Liver (tissue), 9 donors: Measurements from ENCODE around the gene ADCYAP1R1. TPM values are rescaled to one million over a fixed set of nuclear protein-coding genes. Genes with fewer than 3 reads are reported as not detected.

ENCODE experiments used
- DNase-seq: peaks from one replicate; pipeline ENCODE4 v3.0.0-alpha.2; 2017; ENCODE audit warnings: low spot score
- H3K27ac ChIP-seq, 2 donors: one replicate each; pipeline ENCODE4 v1.7.0; 2013; ENCODE audit warnings: inconsistent platforms in 2 of 2, low read length in 2 of 2, control low read depth in 1 of 2, low read depth in 1 of 2, mild to moderate bottlenecking in 1 of 2
- H3K27me3 ChIP-seq, 4 donors: one replicate each; pipeline versions ENCODE4 v1.6.1 to v1.7.0; 2013; ENCODE audit warnings: low read length in 3 of 4, inconsistent platforms in 1 of 4, mild to moderate bottlenecking in 1 of 4, moderate library complexity in 1 of 4; ENCODE audit not compliant: control insufficient read depth in 4 of 4, insufficient read depth in 4 of 4
- H3K36me3 ChIP-seq, 4 donors: one replicate each; pipeline versions ENCODE4 v1.6.1 to v1.7.0; 2013; ENCODE audit warnings: low read length in 3 of 4, mild to moderate bottlenecking in 3 of 4, low read depth in 1 of 4, moderate library complexity in 1 of 4; ENCODE audit not compliant: control insufficient read depth in 4 of 4, insufficient read depth in 3 of 4
- H3K4me1 ChIP-seq, 4 donors: one replicate each; pipeline versions ENCODE4 v1.6.1 to v1.7.0; 2013; ENCODE audit warnings: low read length in 3 of 4, mild to moderate bottlenecking in 3 of 4, moderate library complexity in 1 of 4; ENCODE audit not compliant: control insufficient read depth in 4 of 4, insufficient read depth in 4 of 4
- H3K4me3 ChIP-seq, 3 donors: one replicate each; pipeline versions ENCODE4 v1.6.1 to v1.7.0; 2013; ENCODE audit warnings: low read length in 3 of 3, control low read depth in 1 of 3, low read depth in 1 of 3, mild to moderate bottlenecking in 1 of 3
- H3K9ac ChIP-seq, 2 donors: one replicate each; pipeline ENCODE4 v1.7.0; 2013; ENCODE audit warnings: low read length in 2 of 2, mild to moderate bottlenecking in 2 of 2, moderate library complexity in 2 of 2, control low read depth in 1 of 2, low read depth in 1 of 2
- H3K9me3 ChIP-seq, 4 donors: one replicate each; pipeline versions ENCODE4 v1.6.1 to v1.7.0; 2013; ENCODE audit warnings: low read length in 3 of 4; ENCODE audit not compliant: control insufficient read depth in 4 of 4
- CTCF ChIP-seq: fragments of 150-350 bp; IDR thresholded peaks from 2 replicates; pipeline ENCODE4 v1.5.1; 2017; ENCODE audit warnings: improper control_type of control experiment, low read depth, low read length; ENCODE audit not compliant: missing input control
- EGR1 ChIP-seq, 2 donors: IDR thresholded peaks; 2 replicates each; pipeline ENCODE4 v1.6.1; 2016 to 2018; ENCODE audit warnings: antibody characterized with exemption in 2 of 2, low read depth in 2 of 2
- FOXA1 ChIP-seq: IDR thresholded peaks from 2 replicates; pipeline ENCODE4 v1.6.1; 2016; ENCODE audit warnings: antibody characterized with exemption
- FOXA2 ChIP-seq: IDR thresholded peaks from 2 replicates; pipeline ENCODE4 v1.6.1; 2016; ENCODE audit warnings: antibody characterized with exemption
- GABPA ChIP-seq, 2 donors: IDR thresholded peaks in 1 of 2; conservative IDR thresholded peaks in 1 of 2; 2 replicates each; pipeline ENCODE4 v1.6.1; 2016; ENCODE audit warnings: antibody characterized with exemption in 2 of 2, mild to moderate bottlenecking in 1 of 2, moderate library complexity in 1 of 2
- HNF4G ChIP-seq: IDR thresholded peaks from 2 replicates; pipeline ENCODE4 v1.6.1; 2016; ENCODE audit warnings: antibody characterized with exemption
- JUND ChIP-seq, 2 donors: IDR thresholded peaks; 2 replicates each; pipeline ENCODE4 v1.6.1; 2016; ENCODE audit warnings: antibody characterized with exemption in 2 of 2
- NR2F2 ChIP-seq: IDR thresholded peaks from 2 replicates; pipeline ENCODE4 v1.6.1; 2016; ENCODE audit warnings: antibody characterized with exemption
- RXRA ChIP-seq, 2 donors: IDR thresholded peaks; 2 replicates each; pipeline ENCODE4 v1.6.1; 2017 to 2018; ENCODE audit warnings: antibody characterized with exemption in 2 of 2, mild to moderate bottlenecking in 1 of 2
- YY1 ChIP-seq: IDR thresholded peaks from 2 replicates; pipeline ENCODE4 v1.6.1; 2016; ENCODE audit warnings: antibody characterized with exemption, mild to moderate bottlenecking
- ZBTB33 ChIP-seq: IDR thresholded peaks from 2 replicates; pipeline ENCODE4 v1.6.1; 2016; ENCODE audit warnings: antibody characterized with exemption
- WGBS: extraction: QIAGEN DNeasy Blood & Tissue Kit; methylation state at CpG from one replicate; pipeline ENCODE4 v1.1.7; 2013; 5-methylcytosine and 5-hydroxymethylcytosine counted together
- polyA plus RNA-seq, 2 donors: library from polyadenylated mRNA; stranded (reverse) in 1 of 2; unstranded in 1 of 2; fragments of 200-250 nt in 1 of 2; fragments of >200 nt in 1 of 2; fragmentation: Nextera tagmentation in 1 of 2; extraction: Ambion mirVana in 1 of 2; gene quantifications; one replicate each; pipeline versions ENCODE4 v1.2.1 to v1.2.3, GENCODE V29; 2013 to 2015
- total RNA-seq, 2 donors: library from RNA; depleted of rRNA; stranded (reverse); fragments of >200 nt; gene quantifications; one replicate each; pipeline ENCODE4 v1.2.3, GENCODE V29; 2014
- TF ChIP-seq, protein P1 (sequence below): IDR thresholded peaks from 2 replicates; pipeline ENCODE4 v1.6.1; 2016; ENCODE audit warnings: antibody characterized with exemption, mild to moderate bottlenecking
- TF ChIP-seq, protein P2 (sequence below): IDR thresholded peaks from 2 replicates; pipeline ENCODE4 v1.6.1; 2016; ENCODE audit warnings: antibody characterized with exemption
- TF ChIP-seq, protein P3 (sequence below): IDR thresholded peaks from 2 replicates; pipeline ENCODE4 v1.6.1; 2016; ENCODE audit warnings: antibody characterized with exemption
- donor health status: healthy.
- donor health status: healthy.
- donor health status: healthy.
- donor health status: healthy.
- donor health status: healthy.

ADCYAP1R1 gene
- total and polyA plus RNA-seq, 4 donors, result 0.05 to 0.67 (median 0.12) TPM; not detected in 1

DNA sequence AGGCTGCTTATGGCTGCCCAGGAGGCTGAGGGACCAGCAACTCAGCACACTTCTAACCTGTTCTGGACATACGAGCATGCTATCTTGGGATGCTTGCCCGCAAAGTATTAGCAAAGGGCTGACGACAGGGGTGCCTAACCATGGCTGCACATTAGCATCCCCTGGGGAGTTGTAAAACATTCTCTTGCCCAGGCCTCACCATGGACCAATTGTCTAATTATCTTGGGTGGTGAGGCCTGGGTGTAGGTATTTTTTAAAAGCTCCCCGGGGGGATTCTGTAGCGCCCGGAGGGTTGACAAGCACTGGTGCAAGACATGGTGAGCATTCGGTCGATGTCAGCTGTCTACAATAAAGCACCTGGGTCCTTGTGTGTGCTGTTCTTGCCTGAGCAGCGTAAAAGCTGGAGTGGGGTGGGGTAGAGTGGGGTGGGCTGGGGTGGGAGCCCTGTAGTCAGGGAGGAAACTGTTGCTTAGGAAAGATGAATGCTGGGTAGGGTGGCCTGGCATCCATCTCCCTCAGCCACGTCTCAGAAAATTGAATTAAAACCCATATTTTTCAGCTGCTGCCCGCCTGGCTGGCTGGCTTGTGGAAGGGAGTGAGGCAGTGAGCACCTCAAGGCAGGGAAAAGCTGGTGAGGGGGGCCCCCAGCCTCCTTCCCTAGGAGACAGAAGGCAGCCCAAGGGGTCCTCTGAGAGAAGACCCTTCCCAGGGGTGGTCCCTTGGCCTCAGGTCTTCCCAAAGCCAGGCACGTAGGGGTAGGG, 2.9 kb upstream of the ADCYAP1R1 start:
- H3K4me1 ChIP-seq, result peaks cover 0 to 8% (median 2%) of the 10 kb centered on the region in 4 donors
- no peaks in the 10 kb centered on the region for H3K9me3 ChIP-seq
- TF ChIP-seq, protein P1, sequence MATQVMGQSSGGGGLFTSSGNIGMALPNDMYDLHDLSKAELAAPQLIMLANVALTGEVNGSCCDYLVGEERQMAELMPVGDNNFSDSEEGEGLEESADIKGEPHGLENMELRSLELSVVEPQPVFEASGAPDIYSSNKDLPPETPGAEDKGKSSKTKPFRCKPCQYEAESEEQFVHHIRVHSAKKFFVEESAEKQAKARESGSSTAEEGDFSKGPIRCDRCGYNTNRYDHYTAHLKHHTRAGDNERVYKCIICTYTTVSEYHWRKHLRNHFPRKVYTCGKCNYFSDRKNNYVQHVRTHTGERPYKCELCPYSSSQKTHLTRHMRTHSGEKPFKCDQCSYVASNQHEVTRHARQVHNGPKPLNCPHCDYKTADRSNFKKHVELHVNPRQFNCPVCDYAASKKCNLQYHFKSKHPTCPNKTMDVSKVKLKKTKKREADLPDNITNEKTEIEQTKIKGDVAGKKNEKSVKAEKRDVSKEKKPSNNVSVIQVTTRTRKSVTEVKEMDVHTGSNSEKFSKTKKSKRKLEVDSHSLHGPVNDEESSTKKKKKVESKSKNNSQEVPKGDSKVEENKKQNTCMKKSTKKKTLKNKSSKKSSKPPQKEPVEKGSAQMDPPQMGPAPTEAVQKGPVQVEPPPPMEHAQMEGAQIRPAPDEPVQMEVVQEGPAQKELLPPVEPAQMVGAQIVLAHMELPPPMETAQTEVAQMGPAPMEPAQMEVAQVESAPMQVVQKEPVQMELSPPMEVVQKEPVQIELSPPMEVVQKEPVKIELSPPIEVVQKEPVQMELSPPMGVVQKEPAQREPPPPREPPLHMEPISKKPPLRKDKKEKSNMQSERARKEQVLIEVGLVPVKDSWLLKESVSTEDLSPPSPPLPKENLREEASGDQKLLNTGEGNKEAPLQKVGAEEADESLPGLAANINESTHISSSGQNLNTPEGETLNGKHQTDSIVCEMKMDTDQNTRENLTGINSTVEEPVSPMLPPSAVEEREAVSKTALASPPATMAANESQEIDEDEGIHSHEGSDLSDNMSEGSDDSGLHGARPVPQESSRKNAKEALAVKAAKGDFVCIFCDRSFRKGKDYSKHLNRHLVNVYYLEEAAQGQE, result no peak
- no peak for TF ChIP-seq NR2F2
- TF ChIP-seq, protein P2, sequence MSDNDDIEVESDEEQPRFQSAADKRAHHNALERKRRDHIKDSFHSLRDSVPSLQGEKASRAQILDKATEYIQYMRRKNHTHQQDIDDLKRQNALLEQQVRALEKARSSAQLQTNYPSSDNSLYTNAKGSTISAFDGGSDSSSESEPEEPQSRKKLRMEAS, result no peak
- TF ChIP-seq FOXA1, result no peak
- no peak overlapping the region for H3K9ac ChIP-seq
- no peak for DNase-seq
- no peak overlapping the region for H3K27ac ChIP-seq
- no peaks in the 10 kb centered on the region for H3K36me3 ChIP-seq
- no peak overlapping the region for H3K4me3 ChIP-seq
- H3K27me3 ChIP-seq, result peaks cover 0 to 9% (median 0%) of the 10 kb centered on the region in 4 donors
- 77% methylated on average over 12 of the region's 12 CpGs for WGBS

DNA sequence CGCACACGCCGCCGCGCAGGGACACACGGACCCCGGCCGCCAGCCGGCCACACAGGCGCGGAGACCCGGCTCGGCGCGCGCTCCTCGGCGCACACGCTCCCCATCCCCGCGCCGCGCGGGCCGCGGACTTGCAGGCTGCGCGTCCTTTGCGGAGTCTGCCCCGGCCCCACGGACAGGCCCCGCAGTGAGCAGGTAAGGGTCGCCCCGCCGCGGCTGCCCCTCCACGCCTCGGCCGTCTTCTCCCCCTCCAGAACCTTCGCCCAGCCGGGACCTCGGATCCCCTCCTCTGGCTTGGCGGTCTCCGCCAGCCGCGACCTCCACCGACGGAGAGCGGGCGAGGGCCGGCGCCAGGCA, 356 bp downstream of the ADCYAP1R1 start:
- no peak overlapping the region for H3K27ac ChIP-seq
- H3K4me3 ChIP-seq, result peak overlapping the region in 1 of 3 donors; percentile 30
- H3K36me3 ChIP-seq, result no peaks in the 10 kb centered on the region
- 3% methylated on average over 52 of the region's 52 CpGs for WGBS
- H3K4me1 ChIP-seq, result peaks cover 0 to 8% (median 2%) of the 10 kb centered on the region in 4 donors
- no peak for DNase-seq
- H3K9me3 ChIP-seq, result no peaks in the 10 kb centered on the region
- TF ChIP-seq EGR1 (IDR thresholded peaks at IDR 0.05; ENCODE audit: low read depth in 2 of 2) (no peak), NR2F2 (no peak), HNF4G (no peak), FOXA1 (no peak), FOXA2 (no peak), ZBTB33 (no peak), CTCF (no peak), YY1 (no peak), JUND (IDR thresholded peaks at IDR 0.05) (no peak), GABPA (IDR thresholded peaks at IDR 0.05 in 1 of 2, conservative IDR thresholded peaks at IDR 0.05 in 1 of 2) (no peak), RXRA (IDR thresholded peaks at IDR 0.05) (no peak)
- TF ChIP-seq, protein P1, result no peak
- TF ChIP-seq, protein P3, sequence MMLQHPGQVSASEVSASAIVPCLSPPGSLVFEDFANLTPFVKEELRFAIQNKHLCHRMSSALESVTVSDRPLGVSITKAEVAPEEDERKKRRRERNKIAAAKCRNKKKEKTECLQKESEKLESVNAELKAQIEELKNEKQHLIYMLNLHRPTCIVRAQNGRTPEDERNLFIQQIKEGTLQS, result no peak
- H3K27me3 ChIP-seq, result peaks cover 0 to 9% (median 0%) of the 10 kb centered on the region in 4 donors
- no peak overlapping the region for H3K9ac ChIP-seq
